Measurements from ENCODE around the gene FMNL2. TPM values are rescaled to one million over a fixed set of nuclear protein-coding genes. Genes with fewer than 3 reads are reported as not detected.

FMNL2 gene
- total and polyA plus RNA-seq, 4 donors = 1.5 to 9.3 (median 5.1) TPM

- Histone ChIP-seq H3K27ac (ENCODE audit: low read depth in 1 of 2, low read length in 2 of 2) (no peak overlapping the region), H3K36me3 (ENCODE audit: control insufficient read depth in 4 of 4, insufficient read depth in 3 of 4, low read depth in 1 of 4, low read length in 3 of 4) (peaks cover 3 to 25% (median 9%) of the 10 kb centered on the region in 4 donors)
- TF ChIP-seq, protein P1, sequence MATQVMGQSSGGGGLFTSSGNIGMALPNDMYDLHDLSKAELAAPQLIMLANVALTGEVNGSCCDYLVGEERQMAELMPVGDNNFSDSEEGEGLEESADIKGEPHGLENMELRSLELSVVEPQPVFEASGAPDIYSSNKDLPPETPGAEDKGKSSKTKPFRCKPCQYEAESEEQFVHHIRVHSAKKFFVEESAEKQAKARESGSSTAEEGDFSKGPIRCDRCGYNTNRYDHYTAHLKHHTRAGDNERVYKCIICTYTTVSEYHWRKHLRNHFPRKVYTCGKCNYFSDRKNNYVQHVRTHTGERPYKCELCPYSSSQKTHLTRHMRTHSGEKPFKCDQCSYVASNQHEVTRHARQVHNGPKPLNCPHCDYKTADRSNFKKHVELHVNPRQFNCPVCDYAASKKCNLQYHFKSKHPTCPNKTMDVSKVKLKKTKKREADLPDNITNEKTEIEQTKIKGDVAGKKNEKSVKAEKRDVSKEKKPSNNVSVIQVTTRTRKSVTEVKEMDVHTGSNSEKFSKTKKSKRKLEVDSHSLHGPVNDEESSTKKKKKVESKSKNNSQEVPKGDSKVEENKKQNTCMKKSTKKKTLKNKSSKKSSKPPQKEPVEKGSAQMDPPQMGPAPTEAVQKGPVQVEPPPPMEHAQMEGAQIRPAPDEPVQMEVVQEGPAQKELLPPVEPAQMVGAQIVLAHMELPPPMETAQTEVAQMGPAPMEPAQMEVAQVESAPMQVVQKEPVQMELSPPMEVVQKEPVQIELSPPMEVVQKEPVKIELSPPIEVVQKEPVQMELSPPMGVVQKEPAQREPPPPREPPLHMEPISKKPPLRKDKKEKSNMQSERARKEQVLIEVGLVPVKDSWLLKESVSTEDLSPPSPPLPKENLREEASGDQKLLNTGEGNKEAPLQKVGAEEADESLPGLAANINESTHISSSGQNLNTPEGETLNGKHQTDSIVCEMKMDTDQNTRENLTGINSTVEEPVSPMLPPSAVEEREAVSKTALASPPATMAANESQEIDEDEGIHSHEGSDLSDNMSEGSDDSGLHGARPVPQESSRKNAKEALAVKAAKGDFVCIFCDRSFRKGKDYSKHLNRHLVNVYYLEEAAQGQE (IDR thresholded peaks at IDR 0.05) = no peak
- TF ChIP-seq, protein P2, sequence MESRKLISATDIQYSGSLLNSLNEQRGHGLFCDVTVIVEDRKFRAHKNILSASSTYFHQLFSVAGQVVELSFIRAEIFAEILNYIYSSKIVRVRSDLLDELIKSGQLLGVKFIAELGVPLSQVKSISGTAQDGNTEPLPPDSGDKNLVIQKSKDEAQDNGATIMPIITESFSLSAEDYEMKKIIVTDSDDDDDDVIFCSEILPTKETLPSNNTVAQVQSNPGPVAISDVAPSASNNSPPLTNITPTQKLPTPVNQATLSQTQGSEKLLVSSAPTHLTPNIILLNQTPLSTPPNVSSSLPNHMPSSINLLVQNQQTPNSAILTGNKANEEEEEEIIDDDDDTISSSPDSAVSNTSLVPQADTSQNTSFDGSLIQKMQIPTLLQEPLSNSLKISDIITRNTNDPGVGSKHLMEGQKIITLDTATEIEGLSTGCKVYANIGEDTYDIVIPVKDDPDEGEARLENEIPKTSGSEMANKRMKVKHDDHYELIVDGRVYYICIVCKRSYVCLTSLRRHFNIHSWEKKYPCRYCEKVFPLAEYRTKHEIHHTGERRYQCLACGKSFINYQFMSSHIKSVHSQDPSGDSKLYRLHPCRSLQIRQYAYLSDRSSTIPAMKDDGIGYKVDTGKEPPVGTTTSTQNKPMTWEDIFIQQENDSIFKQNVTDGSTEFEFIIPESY (IDR thresholded peaks at IDR 0.05) = no peak
- no peak for TF ChIP-seq CTCF (IDR thresholded peaks at IDR 0.05; ENCODE audit: low read depth, low read length, missing input control)
- no peak for TF ChIP-seq FOXA1 (IDR thresholded peaks at IDR 0.05)
- TF ChIP-seq RAD21 (IDR thresholded peaks at IDR 0.05) = no peak
These were observed 316.9 kb downstream of the FMNL2 start for GRCh38 chr2:152651834-152652233.

GRCh38 chr2:152655880-152656279 lies 320.9 kb downstream of the FMNL2 start:
- no peak for DNase-seq (ENCODE audit: low spot score)
- Histone ChIP-seq H3K27ac (ENCODE audit: low read depth in 1 of 2, low read length in 2 of 2) (no peak overlapping the region), H3K4me1 (ENCODE audit: control insufficient read depth in 4 of 4, insufficient read depth in 4 of 4, low read length in 3 of 4) (no peaks in the 10 kb centered on the region), H3K9me3 (ENCODE audit: control insufficient read depth in 4 of 4, low read length in 3 of 4) (no peaks in the 10 kb centered on the region), H3K36me3 (ENCODE audit: control insufficient read depth in 4 of 4, insufficient read depth in 3 of 4, low read depth in 1 of 4, low read length in 3 of 4) (peaks cover 6 to 52% (median 39%) of the 10 kb centered on the region in 4 donors), H3K9ac (ENCODE audit: low read depth in 1 of 2, low read length in 2 of 2) (no peak overlapping the region), H3K4me3 (ENCODE audit: low read depth in 1 of 3, low read length in 3 of 3) (no peak overlapping the region), H3K27me3 (ENCODE audit: control insufficient read depth in 4 of 4, insufficient read depth in 4 of 4, low read length in 3 of 4) (no peaks in the 10 kb centered on the region)
- TF ChIP-seq EGR1 (IDR thresholded peaks at IDR 0.05; ENCODE audit: low read depth in 2 of 2) (no peak), FOXA2 (IDR thresholded peaks at IDR 0.05) (no peak), JUND (IDR thresholded peaks at IDR 0.05) (no peak), YY1 (IDR thresholded peaks at IDR 0.05) (no peak), CTCF (IDR thresholded peaks at IDR 0.05; ENCODE audit: low read depth, low read length, missing input control) (no peak), HNF4A (conservative IDR thresholded peaks at IDR 0.05) (no peak), GABPA (IDR thresholded peaks at IDR 0.05 in 1 of 2, conservative IDR thresholded peaks at IDR 0.05 in 1 of 2) (no peak)
- TF ChIP-seq, protein P2 (IDR thresholded peaks at IDR 0.05) = no peak
- TF ChIP-seq, protein P3, sequence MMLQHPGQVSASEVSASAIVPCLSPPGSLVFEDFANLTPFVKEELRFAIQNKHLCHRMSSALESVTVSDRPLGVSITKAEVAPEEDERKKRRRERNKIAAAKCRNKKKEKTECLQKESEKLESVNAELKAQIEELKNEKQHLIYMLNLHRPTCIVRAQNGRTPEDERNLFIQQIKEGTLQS (IDR thresholded peaks at IDR 0.05) = no peak
- 88% methylated on average over 1 of the region's 1 CpG for WGBS

More at GRCh38 chr2:152651834-152652233, 316.9 kb downstream of the FMNL2 start:
- H3K4me3 ChIP-seq (ENCODE audit: low read depth in 1 of 3, low read length in 3 of 3) = no peak overlapping the region
- WGBS = 86% methylated on average over 2 of the region's 2 CpGs
- DNase-seq (ENCODE audit: low spot score) = no peak
- no peaks in the 10 kb centered on the region for H3K9me3 ChIP-seq (ENCODE audit: control insufficient read depth in 4 of 4, low read length in 3 of 4)
- H3K9ac ChIP-seq (ENCODE audit: low read depth in 1 of 2, low read length in 2 of 2) = no peak overlapping the region
- H3K27me3 ChIP-seq (ENCODE audit: control insufficient read depth in 4 of 4, insufficient read depth in 4 of 4, low read length in 3 of 4) = no peaks in the 10 kb centered on the region
- peaks cover 0 to 9% (median 4%) of the 10 kb centered on the region in 4 donors for H3K4me1 ChIP-seq (ENCODE audit: control insufficient read depth in 4 of 4, insufficient read depth in 4 of 4, low read length in 3 of 4)
